HEK293 (cell line): ENCODE measurements around the gene PSORS1C1.
A peak's percentile ranks its signal among the peaks of the same experiment; 100 is the strongest.
"Not testable (repeated sequence)": the region's sequence is repeated elsewhere in the genome, so short reads cannot be mapped to it uniquely, and the experiment has no call there.

Source experiments
- CTCF ChIA-PET: fragments of 350-600 bp; formaldehyde crosslinking; extraction: SDS; loops from one replicate; lab custom pipeline; 2021; ENCODE audit warnings: antibody characterized with exemption; lab: Yijun Ruan, JAX
- POLR2A ChIA-PET: fragments of 300-600 bp; formaldehyde crosslinking; extraction: SDS; loops from one replicate; lab custom pipeline; 2020; ENCODE audit warnings: antibody characterized with exemption, inconsistent platforms; lab: Yijun Ruan, JAX
- H3K27ac ChIP-seq: fragments of 200-500 bp; sonication (Bioruptor generic); 2 replicates; pipeline ENCODE4 v1.5.1; 2014; ENCODE audit warnings: low read depth, low read length, control low read depth, inconsistent platforms; ENCODE audit errors: extremely low read depth
- H3K36me3 ChIP-seq, 2 experiments: fragments of 200-500 bp in 1 of 2; sonication (Bioruptor generic) in 1 of 2; 1 replicate in 1 of 2; 2 replicates in 1 of 2; pipeline ENCODE4 v1.5.1; 2014 to 2017; ENCODE audit warnings: inconsistent platforms in 2 of 2, low read length in 2 of 2; ENCODE audit not compliant: control insufficient read depth in 2 of 2, insufficient read depth in 1 of 2
- H3K4me1 ChIP-seq: fragments of 200-500 bp; sonication (Bioruptor generic); 2 replicates; pipeline ENCODE4 v1.5.1; 2014; ENCODE audit warnings: mild to moderate bottlenecking, low read length, inconsistent platforms; ENCODE audit not compliant: control insufficient read depth, insufficient read depth
- H3K4me3 ChIP-seq: 2 replicates; pipeline ENCODE4 v1.5.1; 2011; ENCODE audit warnings: low read depth, mild to moderate bottlenecking, control low read depth, low read length, moderate library complexity
- H3K9me3 ChIP-seq: fragments of 200-500 bp; sonication (Bioruptor generic); 2 replicates; pipeline ENCODE4 v1.5.1; 2014; ENCODE audit warnings: low read depth, low read length, inconsistent platforms; ENCODE audit not compliant: control insufficient read depth, insufficient read depth
- GLIS2 ChIP-seq: fragments of 450-650 bp; formaldehyde crosslinking; IDR thresholded peaks from 2 replicates; pipeline ENCODE4 v1.5.1; 2016; ENCODE audit warnings: missing biosample characterization, missing genetic modification characterization
- MYNN ChIP-seq: fragments of 450-650 bp; formaldehyde crosslinking; IDR thresholded peaks from 2 replicates; pipeline ENCODE4 v1.5.1; 2016; ENCODE audit warnings: missing biosample characterization, missing genetic modification characterization, borderline replicate concordance
- OSR2 ChIP-seq: fragments of 450-650 bp; formaldehyde crosslinking; IDR thresholded peaks from 2 replicates; pipeline ENCODE4 v1.5.1; 2016; ENCODE audit warnings: missing biosample characterization, missing genetic modification characterization
- ZBTB17 ChIP-seq: fragments of 450-650 bp; formaldehyde crosslinking; IDR thresholded peaks from 2 replicates; pipeline ENCODE4 v1.5.1; 2016; ENCODE audit warnings: missing biosample characterization, missing genetic modification characterization
- ZNF138 ChIP-seq: fragments of 450-650 bp; formaldehyde crosslinking; IDR thresholded peaks from 2 replicates; pipeline ENCODE4 v1.5.1; 2016; ENCODE audit warnings: missing biosample characterization, missing genetic modification characterization, borderline replicate concordance
- ZNF19 ChIP-seq: fragments of 450-650 bp; formaldehyde crosslinking; IDR thresholded peaks from 2 replicates; pipeline ENCODE4; 2016; ENCODE audit warnings: missing biosample characterization, missing genetic modification characterization, low read depth
- ZNF335 ChIP-seq: fragments of 450-650 bp; formaldehyde crosslinking; conservative IDR thresholded peaks from 2 replicates; pipeline ENCODE4 v1.5.1; 2016; ENCODE audit warnings: missing biosample characterization, missing genetic modification characterization
- ZNF513 ChIP-seq: fragments of 450-650 bp; IDR thresholded peaks from 2 replicates; pipeline ENCODE4 v1.5.1; 2018; ENCODE audit warnings: missing biosample characterization, missing genetic modification characterization
- ZNF623 ChIP-seq: fragments of 450-650 bp; formaldehyde crosslinking; IDR thresholded peaks from 2 replicates; pipeline ENCODE4 v1.5.1; 2016; ENCODE audit warnings: missing biosample characterization, missing genetic modification characterization
- ZNF645 ChIP-seq: fragments of 450-650 bp; formaldehyde crosslinking; IDR thresholded peaks from 2 replicates; pipeline ENCODE4; 2016; ENCODE audit warnings: missing biosample characterization, missing genetic modification characterization
- ZNF654 ChIP-seq: fragments of 450-650 bp; formaldehyde crosslinking; IDR thresholded peaks from 2 replicates; pipeline ENCODE4 v1.5.1; 2016; ENCODE audit warnings: low read depth, missing biosample characterization, missing genetic modification characterization
- ZNF660 ChIP-seq: fragments of 450-650 bp; IDR thresholded peaks from 2 replicates; pipeline ENCODE4 v1.5.1; 2018; ENCODE audit warnings: missing biosample characterization, mild to moderate bottlenecking, missing genetic modification characterization
- ZNF664 ChIP-seq: fragments of 450-650 bp; formaldehyde crosslinking; IDR thresholded peaks from 2 replicates; pipeline ENCODE4 v1.5.1; 2016; ENCODE audit warnings: missing biosample characterization, missing genetic modification characterization
- TF ChIP-seq, protein P1 (sequence below): fragments of 450-650 bp; formaldehyde crosslinking; IDR thresholded peaks from 2 replicates; pipeline ENCODE4 v1.5.1; 2016; ENCODE audit warnings: missing biosample characterization, missing genetic modification characterization

The PSORS1C1 gene

DNA sequence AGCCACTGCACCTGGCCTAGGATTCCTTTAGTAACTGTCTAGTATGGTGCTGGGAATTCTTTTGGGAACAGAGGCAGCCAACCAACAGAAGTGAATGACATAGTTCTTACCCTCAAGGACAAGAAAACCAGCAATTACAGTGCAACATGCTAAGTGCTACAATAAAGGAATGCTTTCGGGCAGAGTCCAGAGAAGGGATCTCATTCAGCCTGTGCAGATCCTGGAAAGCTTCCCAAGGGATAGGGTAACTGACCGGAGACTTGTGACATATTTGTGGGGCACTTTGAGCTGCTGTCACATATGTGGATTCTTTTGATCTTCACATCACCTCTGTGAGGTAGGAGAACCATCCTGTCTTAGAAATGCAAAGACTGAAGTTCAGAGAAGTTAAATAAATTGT lies 49.0 kb upstream of the PSORS1C1 start:
- H3K36me3 ChIP-seq: no peaks in the 10 kb centered on the region
- H3K27ac ChIP-seq: no peak overlapping the region
- ChIA-PET POLR2A (no interaction called here), CTCF (interaction anchor here (0.7 kb wide), 1 partner anchor 726 kb away, joined by 3 read pairs; no protein-coding TSS in a partner anchor)
- H3K4me1 ChIP-seq: no peaks in the 10 kb centered on the region
- no peak overlapping the region for H3K4me3 ChIP-seq
- H3K9me3 ChIP-seq: no peaks in the 10 kb centered on the region
- TF ChIP-seq ZNF645 (tag by site-specific recombination): no peak

- POLR2A ChIA-PET, H3K36me3 ChIP-seq, H3K27ac ChIP-seq, H3K4me3 ChIP-seq, CTCF ChIA-PET, H3K4me1 ChIP-seq, H3K9me3 ChIP-seq: not testable (repeated sequence)
Observed at GRCh38 chr6:31067028-31067427, 47.6 kb upstream of the PSORS1C1 start.

GRCh38 chr6:31067891-31068668 lies 46.5 kb upstream of the PSORS1C1 start:
- CTCF ChIA-PET: interaction anchor here (0.6 to 3.9 kb wide), 20 partner anchors 7 to 721 kb away, joined by 3 to 103 read pairs (median 11); partner anchors contain the start of genes MUCL3 and VARS2
- H3K9me3 ChIP-seq, POLR2A ChIA-PET, H3K4me3 ChIP-seq, H3K36me3 ChIP-seq, H3K27ac ChIP-seq: not testable (repeated sequence)
- peak; percentile 95 for TF ChIP-seq ZNF664 (tag by site-specific recombination)
- peaks cover 11% of the 10 kb centered on the region for H3K4me1 ChIP-seq

- TF ChIP-seq ZNF335: peak; percentile 62; the same call in 1 of the 2 replicates
- no peak for TF ChIP-seq GLIS2 (tag by site-specific recombination)
- no peak for TF ChIP-seq OSR2 (tag by site-specific recombination)
- no peak for TF ChIP-seq ZNF19 (tag by site-specific recombination)
- TF ChIP-seq, protein P1, sequence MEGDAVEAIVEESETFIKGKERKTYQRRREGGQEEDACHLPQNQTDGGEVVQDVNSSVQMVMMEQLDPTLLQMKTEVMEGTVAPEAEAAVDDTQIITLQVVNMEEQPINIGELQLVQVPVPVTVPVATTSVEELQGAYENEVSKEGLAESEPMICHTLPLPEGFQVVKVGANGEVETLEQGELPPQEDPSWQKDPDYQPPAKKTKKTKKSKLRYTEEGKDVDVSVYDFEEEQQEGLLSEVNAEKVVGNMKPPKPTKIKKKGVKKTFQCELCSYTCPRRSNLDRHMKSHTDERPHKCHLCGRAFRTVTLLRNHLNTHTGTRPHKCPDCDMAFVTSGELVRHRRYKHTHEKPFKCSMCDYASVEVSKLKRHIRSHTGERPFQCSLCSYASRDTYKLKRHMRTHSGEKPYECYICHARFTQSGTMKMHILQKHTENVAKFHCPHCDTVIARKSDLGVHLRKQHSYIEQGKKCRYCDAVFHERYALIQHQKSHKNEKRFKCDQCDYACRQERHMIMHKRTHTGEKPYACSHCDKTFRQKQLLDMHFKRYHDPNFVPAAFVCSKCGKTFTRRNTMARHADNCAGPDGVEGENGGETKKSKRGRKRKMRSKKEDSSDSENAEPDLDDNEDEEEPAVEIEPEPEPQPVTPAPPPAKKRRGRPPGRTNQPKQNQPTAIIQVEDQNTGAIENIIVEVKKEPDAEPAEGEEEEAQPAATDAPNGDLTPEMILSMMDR (tag by site-specific recombination): peak; percentile 75
- no peak for TF ChIP-seq ZNF623 (tag by site-specific recombination)
- 0 out of 2 replicates have a peak, but pooled peaks have one; percentile 17 for TF ChIP-seq ZBTB17
- TF ChIP-seq ZNF654: peak; percentile 66
- TF ChIP-seq MYNN: peak; percentile 95
- no peak for TF ChIP-seq ZNF138 (tag by site-specific recombination)
- 0 out of 2 replicates have a peak, but pooled peaks have one; percentile 27 for TF ChIP-seq ZNF660 (tag by site-specific recombination)
- TF ChIP-seq ZNF513: 0 out of 2 replicates have a peak, but pooled peaks have one; percentile 10
- peaks cover 17% of the 10 kb centered on the region for H3K4me1 ChIP-seq
- no peak overlapping the region for H3K27ac ChIP-seq
- ChIA-PET POLR2A (no interaction called here), CTCF (interaction anchor here (0.5 to 3.9 kb wide), 38 partner anchors 8 to 721 kb away, joined by 3 to 103 read pairs (median 5); partner anchors contain the start of genes ATP6V1G2, MUCL3, PSORS1C1 and VARS2)
- no peak overlapping the region for H3K4me3 ChIP-seq
- H3K36me3 ChIP-seq: no peaks in the 10 kb centered on the region
- H3K9me3 ChIP-seq: no peaks in the 10 kb centered on the region
Observed at GRCh38 chr6:31068669-31069340, 45.8 kb upstream of the PSORS1C1 start.
